BLaER1 treated with 17β-estradiol and CSF1 and Interleukin-3, amounts not matched to agents 10 nM and 100 nM (cell line): ENCODE data around the gene CCL18.
"Not testable (repeated sequence)": the region's sequence is repeated elsewhere in the genome, so short reads cannot be mapped to it uniquely, and the experiment has no call there.

ENCODE experiments used
- H3K27ac ChIP-seq, 11 experiments: shearing (Covaris generic); formaldehyde crosslinking; 2 replicates each; pipeline ENCODE4 v1.8.1; 2022
- H3K27me3 ChIP-seq, 11 experiments: shearing (Covaris generic); formaldehyde crosslinking; 2 replicates each; pipeline ENCODE4 v1.8.1; 2022
- H3K36me3 ChIP-seq, 11 experiments: shearing (Covaris generic); formaldehyde crosslinking; 2 replicates each; pipeline ENCODE4 v1.8.1; 2022
- H3K4me1 ChIP-seq, 10 experiments: shearing (Covaris generic); formaldehyde crosslinking; 2 replicates each; pipeline ENCODE4 v1.8.1; 2022
- H3K4me2 ChIP-seq, 11 experiments: shearing (Covaris generic); formaldehyde crosslinking; 2 replicates each; pipeline ENCODE4 v1.8.1; 2022
- H3K4me3 ChIP-seq, 10 experiments: shearing (Covaris generic); formaldehyde crosslinking; 2 replicates each; pipeline ENCODE4 v1.8.1; 2022
- H3K9ac ChIP-seq, 11 experiments: shearing (Covaris generic); formaldehyde crosslinking; 2 replicates each; pipeline ENCODE4 v1.8.1; 2022
- H3K9me3 ChIP-seq, 11 experiments: shearing (Covaris generic); formaldehyde crosslinking; replicated peaks in 1 of 11; 2 replicates each; pipeline ENCODE4 v1.8.1; 2022
- H4K20me1 ChIP-seq, 11 experiments: shearing (Covaris generic); formaldehyde crosslinking; 2 replicates each; pipeline ENCODE4 v1.8.1; 2022
- Cebpa-rat ChIP-seq, 11 experiments: shearing (Covaris generic); IDR thresholded peaks; 2 replicates each; pipeline ENCODE4 v1.8.1; 2022

Gene CCL18

GRCh38 chr17:36060816-36061215 is 3.3 kb upstream of the CCL18 start:
- Histone ChIP-seq H3K27me3 (no peaks in the 10 kb centered on the region), H3K9me3 (peaks cover 0 to 14% (median 0%) of the 10 kb centered on the region in 11 experiments; a peak in 5 of 22 replicates), H3K4me3 (no peak overlapping the region), H3K36me3 (no peaks in the 10 kb centered on the region), H3K4me2 (no peak overlapping the region), H4K20me1 (no peaks in the 10 kb centered on the region), H3K4me1 (peaks cover 0 to 25% (median 6%) of the 10 kb centered on the region in 10 experiments; a peak in 9 of 20 replicates), H3K9ac (no peak overlapping the region), H3K27ac (no peak overlapping the region)
- TF ChIP-seq Cebpa-rat (IDR thresholded peaks at IDR 0.05), result no peak

GRCh38 chr17:36066365-36066985 is 2.4 kb downstream of the CCL18 start:
- Histone ChIP-seq H3K27me3 (no peaks in the 10 kb centered on the region), H3K4me3 (no peak overlapping the region), H3K4me2 (no peak overlapping the region), H3K36me3 (no peaks in the 10 kb centered on the region), H3K4me1 (peaks cover 6 to 13% (median 7%) of the 10 kb centered on the region in 10 experiments; a peak in 12 of 20 replicates), H3K9ac (no peak overlapping the region), H4K20me1 (no peaks in the 10 kb centered on the region), H3K27ac (no peak overlapping the region), H3K9me3 (peaks cover 0 to 14% (median 0%) of the 10 kb centered on the region in 11 experiments; a peak in 6 of 22 replicates)
- no peak for TF ChIP-seq Cebpa-rat (IDR thresholded peaks at IDR 0.05)

- no peak for TF ChIP-seq Cebpa-rat (IDR thresholded peaks at IDR 0.05)
- H3K9me3 ChIP-seq, result peaks cover 0 to 14% (median 0%) of the 10 kb centered on the region in 11 experiments; a peak in 5 of 22 replicates
- H3K9ac ChIP-seq, result no peak overlapping the region
- no peaks in the 10 kb centered on the region for H3K27me3 ChIP-seq
- H3K4me1 ChIP-seq, result peaks cover under 1 to 14% (median 6%) of the 10 kb centered on the region in 10 experiments; a peak in 11 of 20 replicates
- no peak overlapping the region for H3K27ac ChIP-seq
- no peaks in the 10 kb centered on the region for H4K20me1 ChIP-seq
- no peak overlapping the region for H3K4me2 ChIP-seq
- no peaks in the 10 kb centered on the region for H3K36me3 ChIP-seq
- H3K4me3 ChIP-seq, result no peak overlapping the region
These were observed 4.5 kb downstream of the CCL18 start for GRCh38 chr17:36068524-36068923.

GRCh38 chr17:36069136-36069535 is 5.1 kb downstream of the CCL18 start:
- H3K4me2 ChIP-seq, result no peak overlapping the region
- H3K9ac ChIP-seq, result no peak overlapping the region
- no peak overlapping the region for H3K27ac ChIP-seq
- H3K9me3 ChIP-seq, result peaks cover 0 to 8% (median 0%) of the 10 kb centered on the region in 11 experiments; a peak in 5 of 22 replicates
- H4K20me1 ChIP-seq, result no peaks in the 10 kb centered on the region
- no peak for TF ChIP-seq Cebpa-rat (IDR thresholded peaks at IDR 0.05)
- no peaks in the 10 kb centered on the region for H3K36me3 ChIP-seq
- H3K4me1 ChIP-seq, result peaks cover 0 to 14% (median 6%) of the 10 kb centered on the region in 10 experiments; a peak in 9 of 20 replicates
- no peaks in the 10 kb centered on the region for H3K27me3 ChIP-seq
- no peak overlapping the region for H3K4me3 ChIP-seq

- Histone ChIP-seq H3K4me3 (no peak overlapping the region), H3K4me2 (peak overlapping the region in 5 of 11 experiments; percentile 2 to 43 (median 41); a peak in 9 of 22 replicates), H3K27ac (no peak overlapping the region; a peak in 2 of 22 replicates), H4K20me1 (no peaks in the 10 kb centered on the region), H3K9ac (peak overlapping the region in 2 of 11 experiments; percentile 21 to 51; a peak in 2 of 22 replicates), H3K27me3 (no peaks in the 10 kb centered on the region), H3K4me1 (peaks cover 0 to 14% (median 6%) of the 10 kb centered on the region in 10 experiments; a peak in 9 of 20 replicates), H3K36me3 (no peaks in the 10 kb centered on the region), H3K9me3 (peaks cover 0 to under 1% (median 0%) of the 10 kb centered on the region in 11 experiments; a peak in 1 of 22 replicates)
- no peak for TF ChIP-seq Cebpa-rat (IDR thresholded peaks at IDR 0.05)
These were observed 6.4 kb downstream of the CCL18 start for GRCh38 chr17:36070427-36070826.

GRCh38 chr17:36071751-36072150 is 7.7 kb downstream of the CCL18 start:
- Histone ChIP-seq H3K27me3 (no peaks in the 10 kb centered on the region), H3K4me1 (peaks cover 0 to 14% (median 6%) of the 10 kb centered on the region in 10 experiments; a peak in 9 of 20 replicates), H3K9me3 (peaks cover 0 to 9% (median 2%) of the 10 kb centered on the region in 11 experiments; a peak in 7 of 22 replicates), H3K4me3 (no peak overlapping the region), H3K9ac (no peak overlapping the region), H3K4me2 (no peak overlapping the region), H4K20me1 (no peaks in the 10 kb centered on the region), H3K36me3 (no peaks in the 10 kb centered on the region), H3K27ac (no peak overlapping the region)
- no peak for TF ChIP-seq Cebpa-rat (IDR thresholded peaks at IDR 0.05)

GRCh38 chr17:36072431-36073121 is 8.5 kb downstream of the CCL18 start:
- no peak overlapping the region for H3K9ac ChIP-seq
- no peak overlapping the region for H3K4me3 ChIP-seq
- H3K9me3 ChIP-seq, result peaks cover 4 to 18% (median 10%) of the 10 kb centered on the region in 11 experiments; a peak in 17 of 22 replicates
- no peaks in the 10 kb centered on the region for H3K36me3 ChIP-seq
- H3K27me3 ChIP-seq, result no peaks in the 10 kb centered on the region
- peaks cover 0 to 14% (median 6%) of the 10 kb centered on the region in 10 experiments; a peak in 9 of 20 replicates for H3K4me1 ChIP-seq
- H3K4me2 ChIP-seq, result peak overlapping the region in 4 of 11 experiments; percentile 0 to 39 (median 2); a peak in 3 of 22 replicates
- TF ChIP-seq Cebpa-rat (IDR thresholded peaks at IDR 0.05), result no peak
- no peak overlapping the region for H3K27ac ChIP-seq
- H4K20me1 ChIP-seq, result no peaks in the 10 kb centered on the region

- TF ChIP-seq Cebpa-rat (IDR thresholded peaks at IDR 0.05), result no peak
- no peak overlapping the region for H3K27ac ChIP-seq
- no peaks in the 10 kb centered on the region for H4K20me1 ChIP-seq
- no peak overlapping the region for H3K4me3 ChIP-seq
- H3K4me2 ChIP-seq, result no peak overlapping the region
- no peaks in the 10 kb centered on the region for H3K27me3 ChIP-seq
- peaks cover 4 to 21% (median 12%) of the 10 kb centered on the region in 11 experiments; a peak in 17 of 22 replicates for H3K9me3 ChIP-seq
- no peaks in the 10 kb centered on the region for H3K36me3 ChIP-seq
- H3K9ac ChIP-seq, result no peak overlapping the region
- peaks cover 0 to 14% (median 6%) of the 10 kb centered on the region in 10 experiments; a peak in 9 of 20 replicates for H3K4me1 ChIP-seq
These were observed 10.3 kb downstream of the CCL18 start for GRCh38 chr17:36074365-36074764.

GRCh38 chr17:36081681-36082471 is 17.8 kb downstream of the CCL18 start:
- H4K20me1 ChIP-seq, H3K27me3 ChIP-seq, H3K36me3 ChIP-seq: not testable (repeated sequence)
- Histone ChIP-seq H3K9me3 (peaks cover 4 to 12% (median 9%) of the 10 kb centered on the region in 11 experiments; a peak in 17 of 22 replicates), H3K4me2 (peak overlapping the region; percentile 78 to 95 (median 88)), H3K4me1 (peaks cover 46 to 69% (median 65%) of the 10 kb centered on the region in 10 experiments), H3K27ac (peak overlapping the region; percentile 89 to 94 (median 92)), H3K9ac (peak overlapping the region; percentile 75 to 81 (median 80)), H3K4me3 (peak overlapping the region in 9 of 10 experiments; percentile 6 to 49 (median 28); a peak in 8 of 20 replicates)
